ENCODE measurements around the gene MAP3K7. TPM values are rescaled to one million over a fixed set of nuclear protein-coding genes. Genes with fewer than 3 reads are reported as not detected.

The MAP3K7 gene
- total and polyA plus RNA-seq, 2 of the 13 experiments (the other 11 are each of a cell fraction or from before 2014, with no cell fraction given), result 24.1 to 24.4 TPM

GRCh38 chr6:90485635-90486277 lies 101.1 kb downstream of the MAP3K7 start:
- no peak overlapping the region for H2AFZ ChIP-seq (ENCODE audit: low read length)
- TF ChIP-seq POLR2AphosphoS5 (IDR thresholded peaks at IDR 0.05; ENCODE audit: low read depth, low read length) (no peak), TEAD3 (CRISPR knock-in tag; optimal IDR thresholded peaks at IDR 0.05; ENCODE audit: borderline replicate concordance) (no peak), ZNF746 (CRISPR knock-in tag; IDR thresholded peaks at IDR 0.05) (no peak), USF2 (IDR thresholded peaks at IDR 0.05; ENCODE audit: low read depth, low read length) (no peak), USF2 (CRISPR knock-in tag; IDR thresholded peaks at IDR 0.05; ENCODE audit: borderline replicate concordance) (no peak), CENPT (CRISPR knock-in tag; IDR thresholded peaks at IDR 0.05; ENCODE audit: low read depth) (no peak), TBL1XR1 (IDR thresholded peaks at IDR 0.05; ENCODE audit: borderline replicate concordance, low read length, partially characterized antibody) (no peak), GPN1 (CRISPR knock-in tag; IDR thresholded peaks at IDR 0.05; ENCODE audit: borderline replicate concordance) (no peak), PHF20 (CRISPR knock-in tag; IDR thresholded peaks at IDR 0.05) (no peak), HOXA7 (CRISPR knock-in tag; IDR thresholded peaks at IDR 0.05) (no peak), ZUFSP (CRISPR knock-in tag; IDR thresholded peaks at IDR 0.05; ENCODE audit: borderline replicate concordance) (no peak), ZNF770 (CRISPR knock-in tag; IDR thresholded peaks at IDR 0.05) (no peak)
- H3K9me3 ChIP-seq (ENCODE audit: low read length), result no peaks in the 10 kb centered on the region
- ChIA-PET POLR2A (no interaction called here), CTCF (ENCODE audit: low intra/inter-chr PET ratio, low total read pairs) (no interaction called here)
- WGBS (ENCODE audit: low lambda C conversion rate), result 39% methylated on average over 4 of the region's 4 CpGs
- H4K20me1 ChIP-seq (ENCODE audit: insufficient read depth, low read length), result no peaks in the 10 kb centered on the region
- intact Hi-C loops (cut with micrococcal nuclease; ENCODE audit: unreplicated experiment) (no loop called here), in situ Hi-C loops (cut with HindIII; ENCODE audit: extremely low pct_ligation_motif_present, low pct_unique_long_range_greater_than_20kb) (loop anchor here (25.0 kb wide), 1 partner anchor 198 kb away; the partner anchor contains the start of gene BACH2)
- no TSS peak for BruUV-seq (replicated peaks)
- H3K9ac ChIP-seq (ENCODE audit: insufficient read depth, low read depth, low read length), result no peak overlapping the region
- H3K4me1 ChIP-seq (ENCODE audit: insufficient read depth, low read length), result no peaks in the 10 kb centered on the region
- H3K79me2 ChIP-seq (ENCODE audit: insufficient read depth, low read length), result no peaks in the 10 kb centered on the region
- FAIRE-seq, result no peak
- peaks cover 0 to 13% of the 10 kb centered on the region in 2 experiments; a peak in 2 of 5 replicates for H3K27me3 ChIP-seq (ENCODE audit: control insufficient read depth in 1 of 2, insufficient read depth in 2 of 2, low read length in 2 of 2)
- H3K27ac ChIP-seq (ENCODE audit: extremely low read length, insufficient read depth, low read length), result no peak overlapping the region
- no peak for DNase-seq (ENCODE audit: low spot score)
- no peak overlapping the region for H3K4me2 ChIP-seq (ENCODE audit: low read depth, low read length)
- ATAC-seq, result no peak
- no peak overlapping the region for H3K4me3 ChIP-seq (replicated peaks in 1 of 3; ENCODE audit: insufficient read depth in 1 of 3, low read depth in 2 of 3, low read length in 3 of 3)
- H3K36me3 ChIP-seq (replicated peaks in 1 of 2; ENCODE audit: control insufficient read depth in 1 of 2, insufficient read depth in 2 of 2, low read length in 2 of 2), result no peaks in the 10 kb centered on the region
